Measurements from ENCODE around the gene BRPF1.

BRPF1 gene

GRCh38 chr3:9749645-9750555 lies 18.4 kb downstream of the BRPF1 start, which contains the start of gene OGG1:
OGG1 (plus strand) TSS chr3:9749952; CDS start chr3:9750287, 335 bp downstream.
- TF ChIP-seq POLR2AphosphoS5 (IDR thresholded peaks at IDR 0.05; ENCODE audit: low read depth, low read length), result peak; percentile 83
- peak; percentile 65; the same call in 1 of the 2 replicates for TF ChIP-seq TAF1 (IDR thresholded peaks at IDR 0.05; ENCODE audit: borderline replicate concordance, insufficient read depth, low read length)
- TF ChIP-seq SIN3A (IDR thresholded peaks at IDR 0.05; ENCODE audit: borderline replicate concordance, insufficient read depth, low read length), result peak; percentile 76; the same call in 1 of the 2 replicates
- TF ChIP-seq FOXP2 (optimal IDR thresholded peaks at IDR 0.05; ENCODE audit: borderline replicate concordance, extremely low read depth, extremely low read length, insufficient read depth), result no peak
- TF ChIP-seq REST (IDR thresholded peaks at IDR 0.05; ENCODE audit: insufficient read depth in 1 of 2, low read depth in 2 of 2, low read length in 2 of 2), result no peak

- TF ChIP-seq FOXP2 (optimal IDR thresholded peaks at IDR 0.05; ENCODE audit: borderline replicate concordance, extremely low read depth, extremely low read length, insufficient read depth), result no peak
- no peak for TF ChIP-seq POLR2AphosphoS5 (IDR thresholded peaks at IDR 0.05; ENCODE audit: low read depth, low read length)
- no peak for TF ChIP-seq REST (IDR thresholded peaks at IDR 0.05; ENCODE audit: insufficient read depth in 1 of 2, low read depth in 2 of 2, low read length in 2 of 2)
- no peak for TF ChIP-seq TAF1 (IDR thresholded peaks at IDR 0.05; ENCODE audit: borderline replicate concordance, insufficient read depth, low read length)
- no peak for TF ChIP-seq SIN3A (IDR thresholded peaks at IDR 0.05; ENCODE audit: borderline replicate concordance, insufficient read depth, low read length)
These were observed 19.2 kb downstream of the BRPF1 start for GRCh38 chr3:9750556-9751411.

- TF ChIP-seq REST (IDR thresholded peaks at IDR 0.05; ENCODE audit: insufficient read depth in 1 of 2, low read depth in 2 of 2, low read length in 2 of 2), result no peak
- TF ChIP-seq FOXP2 (optimal IDR thresholded peaks at IDR 0.05; ENCODE audit: borderline replicate concordance, extremely low read depth, extremely low read length, insufficient read depth), result no peak
- TF ChIP-seq POLR2AphosphoS5 (IDR thresholded peaks at IDR 0.05; ENCODE audit: low read depth, low read length), result no peak
- no peak for TF ChIP-seq TAF1 (IDR thresholded peaks at IDR 0.05; ENCODE audit: borderline replicate concordance, insufficient read depth, low read length)
- TF ChIP-seq SIN3A (IDR thresholded peaks at IDR 0.05; ENCODE audit: borderline replicate concordance, insufficient read depth, low read length), result no peak
These were observed 23.1 kb downstream of the BRPF1 start for GRCh38 chr3:9754678-9755077.

GRCh38 chr3:9757427-9757826 lies 25.9 kb downstream of the BRPF1 start:
- no peak for TF ChIP-seq POLR2AphosphoS5 (IDR thresholded peaks at IDR 0.05; ENCODE audit: low read depth, low read length)
- TF ChIP-seq SIN3A (IDR thresholded peaks at IDR 0.05; ENCODE audit: borderline replicate concordance, insufficient read depth, low read length), result no peak
- TF ChIP-seq TAF1 (IDR thresholded peaks at IDR 0.05; ENCODE audit: borderline replicate concordance, insufficient read depth, low read length), result no peak
- TF ChIP-seq FOXP2 (optimal IDR thresholded peaks at IDR 0.05; ENCODE audit: borderline replicate concordance, extremely low read depth, extremely low read length, insufficient read depth), result no peak
- TF ChIP-seq REST (IDR thresholded peaks at IDR 0.05; ENCODE audit: insufficient read depth in 1 of 2, low read depth in 2 of 2, low read length in 2 of 2), result no peak

Data from PFSK-1 (cell line).